Activated B cell treated with CpG ODN at 0.5 μM for 24 hours (primary cell): Measurements from ENCODE around the gene SV2B. TPM values are rescaled to one million over a fixed set of nuclear protein-coding genes. Genes with fewer than 3 reads are reported as not detected.

Experiments used
- ATAC-seq: fragments of 200-7000 bp; cut with Tn5 transposase; one replicate; pipeline ENCODE4 v1.10.0; 2021; ENCODE audit warnings: low read depth, mild to moderate bottlenecking, moderate library complexity
- CTCF ChIA-PET: fragments of 350-600 bp; sonication (Branson Sonifier 250); formaldehyde crosslinking; loops from one replicate; lab custom pipeline; 2021; ENCODE audit warnings: antibody characterized with exemption; lab: Charles Lee
- POLR2A ChIA-PET: fragments of 350-600 bp; sonication (Branson Sonifier 250); formaldehyde crosslinking; loops from one replicate; lab custom pipeline; 2021; ENCODE audit warnings: antibody characterized with exemption; lab: Charles Lee
- DNase-seq: peaks from one replicate; pipeline ENCODE4 v3.0.0; 2022
- H3K27ac Mint-ChIP-seq: one replicate; pipeline ENCODE4 v1.8.0; 2020; ENCODE audit warnings: mixed read lengths
- H3K27me3 Mint-ChIP-seq: one replicate; pipeline ENCODE4 v1.8.0; 2021; ENCODE audit warnings: mixed read lengths
- H3K36me3 Mint-ChIP-seq: one replicate; pipeline ENCODE4 v1.8.0; 2021; ENCODE audit warnings: low read depth, mixed read lengths
- H3K4me1 Mint-ChIP-seq: one replicate; pipeline ENCODE4 v1.8.0; 2021; ENCODE audit warnings: mixed read lengths
- H3K4me3 Mint-ChIP-seq: one replicate; pipeline ENCODE4 v1.8.0; 2020; ENCODE audit warnings: mild to moderate bottlenecking, mixed read lengths
- H3K9me3 Mint-ChIP-seq: one replicate; pipeline ENCODE4 v1.8.0; 2020; ENCODE audit warnings: mixed read lengths
- CTCF ChIP-seq: fragments of 200-600 bp; IDR thresholded peaks from one replicate; pipeline ENCODE4 v1.8.0; 2022; ENCODE audit warnings: antibody characterized with exemption, mild to moderate bottlenecking
- intact Hi-C: fragments of 100-400 bp; cut with micrococcal nuclease; formaldehyde crosslinking; loops from one replicate; pipeline ENCODE4 v1.15.1; 2024
- total RNA-seq: library from RNA; stranded (reverse); gene quantifications from 2 replicates; pipeline ENCODE4 v1.2.3, GENCODE V29; 2022

Gene SV2B
- total RNA-seq, 1 donor from 2014 or later = not detected

GRCh38 chr15:91254766-91255165 lies 154.7 kb downstream of the SV2B start:
- POLR2A ChIA-PET = no interaction called here
- peaks cover 29% of the 10 kb centered on the region for H3K27me3 Mint-ChIP-seq
- intact Hi-C loops = no loop called here
- H3K27ac Mint-ChIP-seq = no peak overlapping the region
- DNase-seq = no peak
- H3K4me1 Mint-ChIP-seq = no peaks in the 10 kb centered on the region
- ATAC-seq = no peak
- no peak overlapping the region for H3K4me3 Mint-ChIP-seq
- H3K36me3 Mint-ChIP-seq = no peaks in the 10 kb centered on the region
- CTCF ChIA-PET = no interaction called here
- no peak for TF ChIP-seq CTCF
- H3K9me3 Mint-ChIP-seq = no peaks in the 10 kb centered on the region

- Mint-ChIP-seq H3K4me1 (no peaks in the 10 kb centered on the region), H3K9me3 (no peaks in the 10 kb centered on the region), H3K4me3 (no peak overlapping the region), H3K36me3 (no peaks in the 10 kb centered on the region), H3K27me3 (peaks cover 33% of the 10 kb centered on the region), H3K27ac (no peak overlapping the region)
- DNase-seq = no peak
- no peak for TF ChIP-seq CTCF
- CTCF ChIA-PET = no interaction called here
- POLR2A ChIA-PET = no interaction called here
- no peak for ATAC-seq
- intact Hi-C loops = no loop called here
These were observed 155.7 kb downstream of the SV2B start for GRCh38 chr15:91255670-91256192.

- ChIA-PET POLR2A (no interaction called here), CTCF (interaction anchor here (1.8 kb wide), 1 partner anchor 14 kb away, joined by 7 read pairs; no protein-coding TSS in a partner anchor)
- DNase-seq (no peak), ATAC-seq (no peak)
- Mint-ChIP-seq H3K27ac (no peak overlapping the region), H3K36me3 (no peaks in the 10 kb centered on the region), H3K4me1 (no peaks in the 10 kb centered on the region), H3K9me3 (no peaks in the 10 kb centered on the region), H3K4me3 (no peak overlapping the region), H3K27me3 (peaks cover 30% of the 10 kb centered on the region)
- intact Hi-C loops = no loop called here
- no peak for TF ChIP-seq CTCF
These were observed 157.8 kb downstream of the SV2B start for GRCh38 chr15:91257746-91258414.

- H3K27ac Mint-ChIP-seq = no peak overlapping the region
- ChIA-PET POLR2A (no interaction called here), CTCF (interaction anchor here (1.8 kb wide), 1 partner anchor 13 kb away, joined by 7 read pairs; no protein-coding TSS in a partner anchor)
- no peak for TF ChIP-seq CTCF
- ATAC-seq (no peak), DNase-seq (no peak)
- H3K36me3 Mint-ChIP-seq = no peaks in the 10 kb centered on the region
- no peak overlapping the region for H3K4me3 Mint-ChIP-seq
- no peaks in the 10 kb centered on the region for H3K9me3 Mint-ChIP-seq
- intact Hi-C loops = no loop called here
- H3K27me3 Mint-ChIP-seq = peaks cover 30% of the 10 kb centered on the region
- H3K4me1 Mint-ChIP-seq = no peaks in the 10 kb centered on the region
These were observed 158.3 kb downstream of the SV2B start for GRCh38 chr15:91258415-91258759.

- Mint-ChIP-seq H3K27me3 (peaks cover 30% of the 10 kb centered on the region), H3K36me3 (no peaks in the 10 kb centered on the region), H3K4me1 (no peaks in the 10 kb centered on the region), H3K27ac (no peak overlapping the region), H3K4me3 (no peak overlapping the region), H3K9me3 (no peaks in the 10 kb centered on the region)
- TF ChIP-seq CTCF = no peak
- POLR2A ChIA-PET = no interaction called here
- intact Hi-C loops = no loop called here
- DNase-seq (no peak), ATAC-seq (no peak)
- CTCF ChIA-PET = interaction anchor here (1.8 kb wide), 1 partner anchor 13 kb away, joined by 7 read pairs; no protein-coding TSS in a partner anchor
These were observed 159.0 kb downstream of the SV2B start for GRCh38 chr15:91259077-91259476.
